Skin epidermis (tissue), 12 donors: ENCODE measurements around the gene ACTL6B.
A peak's percentile ranks its signal among the peaks of the same experiment; 100 is the strongest.
"Not testable (repeated sequence)": the region's sequence is repeated elsewhere in the genome, so short reads cannot be mapped to it uniquely, and the experiment has no call there.

Experiments used
- H3K27ac ChIP-seq, 21 experiments: fragments of 200-600 bp; sonication (generic) in 11 of 21; one replicate each; pipeline ENCODE4 v1.5.0; 2020; ENCODE audit warnings: mild to moderate bottlenecking in 3 of 21, inconsistent platforms in 2 of 21, moderate library complexity in 2 of 21
- H3K4me3 ChIP-seq, 7 experiments: fragments of 200-600 bp; sonication (generic) in 2 of 7; one replicate each; pipeline ENCODE4 v1.5.0; 2020; ENCODE audit warnings: inconsistent platforms in 2 of 7, mild to moderate bottlenecking in 2 of 7, moderate library complexity in 1 of 7

Gene ACTL6B

DNA sequence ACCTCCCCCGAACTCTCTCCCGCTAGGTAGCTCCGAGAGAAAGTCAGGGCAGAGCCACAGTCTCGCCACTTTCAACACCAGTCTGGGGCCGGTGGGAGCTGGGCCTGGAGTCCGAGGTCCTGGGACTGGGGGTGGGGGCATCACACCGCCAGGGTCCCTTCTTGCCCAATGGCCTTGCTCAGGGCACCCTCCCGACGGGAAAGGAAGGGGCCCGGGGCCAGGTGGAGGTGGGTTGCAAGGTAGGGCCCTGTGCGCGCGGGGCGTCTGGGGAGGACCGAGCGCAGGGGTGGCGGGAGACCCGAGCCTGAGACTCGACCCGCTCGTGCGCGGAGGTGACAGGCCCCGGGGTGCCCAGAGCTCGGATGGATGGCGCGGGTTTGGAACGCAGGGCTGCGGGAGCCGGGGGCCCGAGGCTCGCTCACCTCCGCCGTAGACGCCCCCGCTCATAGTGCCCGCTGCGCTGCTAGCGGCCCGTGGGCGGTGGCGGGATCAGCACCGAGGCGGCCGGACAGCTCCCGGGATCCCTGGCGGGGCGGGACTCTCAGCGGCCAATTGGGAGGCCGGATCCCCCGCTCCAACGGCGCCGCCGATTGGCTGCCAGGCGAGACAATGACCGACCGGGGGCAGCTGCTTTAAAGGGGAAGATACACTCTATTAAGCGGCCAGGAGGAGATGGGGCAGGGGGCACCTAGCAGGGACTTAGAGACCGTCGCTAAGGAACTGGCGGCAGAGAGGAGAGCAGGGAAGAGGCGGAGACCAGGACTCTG is at the start of gene ACTL6B:
Gene ACTL6B, minus strand, starts transcription at position 541 of the 767 bp plus-strand sequence. Its CDS starts 94 bp downstream, at position 447.
- Histone ChIP-seq H3K4me3 (no peak within 1 kb of the TSS), H3K27ac (no peak within 1 kb of the TSS)

- Histone ChIP-seq H3K4me3 (peak overlapping the region; percentile 60 to 92 (median 76)), H3K27ac (peak overlapping the region; percentile 24 to 98 (median 90))
These were observed 49.1 kb upstream of the ACTL6B start for GRCh38 chr7:100705320-100705752.

DNA sequence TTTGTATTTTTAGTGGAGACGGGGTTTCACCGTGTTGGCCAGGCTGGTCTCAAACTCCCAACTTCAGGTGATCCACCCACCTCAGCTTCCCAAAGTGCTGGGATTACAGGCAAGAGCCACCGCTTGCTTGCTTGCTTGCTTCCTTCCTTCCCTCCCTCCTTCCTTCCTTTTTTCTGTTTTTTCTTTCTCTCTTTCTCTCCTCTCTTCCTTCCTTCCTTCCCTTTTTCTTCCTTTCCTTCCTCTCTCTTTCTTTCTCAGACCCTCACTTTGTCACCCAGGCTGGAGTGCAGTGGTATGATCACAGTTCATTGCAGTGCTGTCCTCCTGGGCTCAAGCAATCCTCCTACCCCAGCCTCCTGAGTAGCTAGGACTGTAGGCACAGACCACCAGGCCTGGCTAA is 44.8 kb upstream of the ACTL6B start:
- H3K27ac ChIP-seq, H3K4me3 ChIP-seq: not testable (repeated sequence)

DNA sequence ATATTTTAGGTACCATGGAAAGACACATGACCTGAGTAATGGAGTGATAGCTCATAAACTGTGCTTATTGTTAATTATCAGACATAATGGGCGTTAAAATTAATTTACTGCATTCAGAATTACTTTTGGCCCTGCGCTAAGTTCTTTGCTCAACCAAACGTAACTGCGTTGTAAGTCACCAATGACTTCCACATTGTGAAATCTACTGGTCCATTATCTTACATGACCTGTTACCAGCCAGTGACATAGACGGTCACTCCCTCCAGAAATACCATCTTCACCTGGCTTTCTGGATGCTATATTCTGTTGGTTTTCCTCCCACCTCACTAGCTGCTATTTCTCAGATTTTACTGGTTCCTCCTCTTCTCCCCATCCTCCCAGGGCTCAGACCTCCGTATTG is 42.8 kb upstream of the ACTL6B start:
- Histone ChIP-seq H3K27ac (no peak overlapping the region), H3K4me3 (no peak overlapping the region)

GRCh38 chr7:100696123-100696521 is 39.9 kb upstream of the ACTL6B start:
- no peak overlapping the region for H3K27ac ChIP-seq
- H3K4me3 ChIP-seq: no peak overlapping the region

DNA sequence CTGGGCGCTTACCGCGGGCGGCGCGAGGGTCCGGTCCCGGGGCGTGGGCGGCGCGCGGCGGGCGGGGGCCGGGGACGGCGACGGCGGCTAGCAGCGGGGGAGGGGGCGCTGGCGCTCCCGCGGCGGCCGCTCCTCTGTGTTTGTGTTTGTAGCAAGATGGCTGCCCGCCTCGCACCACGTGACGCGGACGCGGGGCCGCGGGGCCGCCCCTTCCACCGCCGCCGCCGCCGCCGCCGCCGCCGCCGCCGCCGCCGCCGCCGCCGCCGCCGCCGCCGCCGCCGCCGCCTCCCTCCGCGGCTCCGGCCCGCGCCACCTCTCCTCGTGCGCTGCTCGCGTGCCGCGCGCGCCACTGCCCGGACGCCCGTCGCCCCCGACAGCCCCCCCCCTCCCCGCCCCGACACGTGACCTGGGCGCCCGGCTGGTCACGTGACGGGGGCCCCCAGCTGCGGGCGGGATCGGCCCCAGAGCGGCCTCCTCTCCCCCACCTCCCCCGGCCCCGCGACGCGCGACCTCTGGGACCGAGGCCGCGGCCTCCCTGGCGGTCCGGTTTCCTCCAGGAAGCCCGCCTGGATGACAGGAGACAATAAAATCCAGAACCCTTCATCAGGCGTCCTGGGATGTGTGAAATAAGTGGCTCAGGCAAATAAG is 38.0 kb upstream of the ACTL6B start, which contains the start of gene GIGYF1:
Gene GIGYF1, minus strand, starts transcription at position 153 of the 648 bp plus-strand sequence. CDS start 6,012 bp downstream, outside the sequence.
- Histone ChIP-seq H3K27ac (peak within 1 kb of the TSS; percentile 71 to 98 (median 88)), H3K4me3 (peak within 1 kb of the TSS; percentile 66 to 94 (median 89))

GRCh38 chr7:100693312-100694097 is 37.3 kb upstream of the ACTL6B start:
- Histone ChIP-seq H3K4me3 (peak overlapping the region; percentile 66 to 94 (median 89)), H3K27ac (peak overlapping the region; percentile 71 to 98 (median 88))

DNA sequence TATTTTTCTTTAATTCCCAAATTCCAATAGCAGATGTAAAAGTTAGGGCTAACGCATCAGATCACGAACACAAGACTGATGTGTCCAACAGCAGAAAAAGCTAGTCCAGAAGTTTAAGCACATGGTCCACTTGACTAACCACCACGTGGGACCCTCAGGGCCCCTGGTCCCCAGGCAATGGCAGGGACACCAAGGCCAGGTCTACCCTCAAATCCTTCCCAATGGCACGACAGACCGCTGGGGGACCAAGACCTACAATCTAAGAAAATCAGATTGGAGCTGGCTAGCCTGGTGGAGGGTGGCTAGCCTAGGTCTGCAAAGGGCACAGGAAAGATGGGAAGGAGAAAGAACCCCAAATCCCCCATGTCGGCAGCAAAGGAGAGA is 36.3 kb upstream of the ACTL6B start:
- Histone ChIP-seq H3K4me3 (peak overlapping the region in 6 of 7 experiments; percentile 0 to 94 (median 88)), H3K27ac (peak overlapping the region in 4 of 21 experiments; percentile 25 to 98 (median 96))

- Histone ChIP-seq H3K27ac (peak overlapping the region in 3 of 21 experiments; percentile 41 to 96 (median 95)), H3K4me3 (peak overlapping the region in 3 of 7 experiments; percentile 0 to 88 (median 15))
These were observed 35.7 kb upstream of the ACTL6B start for GRCh38 chr7:100691676-100692577.

GRCh38 chr7:100689230-100690135 is 33.2 kb upstream of the ACTL6B start:
- Histone ChIP-seq H3K4me3 (no peak overlapping the region), H3K27ac (peak overlapping the region in 1 of 21 experiments; percentile 38)

DNA sequence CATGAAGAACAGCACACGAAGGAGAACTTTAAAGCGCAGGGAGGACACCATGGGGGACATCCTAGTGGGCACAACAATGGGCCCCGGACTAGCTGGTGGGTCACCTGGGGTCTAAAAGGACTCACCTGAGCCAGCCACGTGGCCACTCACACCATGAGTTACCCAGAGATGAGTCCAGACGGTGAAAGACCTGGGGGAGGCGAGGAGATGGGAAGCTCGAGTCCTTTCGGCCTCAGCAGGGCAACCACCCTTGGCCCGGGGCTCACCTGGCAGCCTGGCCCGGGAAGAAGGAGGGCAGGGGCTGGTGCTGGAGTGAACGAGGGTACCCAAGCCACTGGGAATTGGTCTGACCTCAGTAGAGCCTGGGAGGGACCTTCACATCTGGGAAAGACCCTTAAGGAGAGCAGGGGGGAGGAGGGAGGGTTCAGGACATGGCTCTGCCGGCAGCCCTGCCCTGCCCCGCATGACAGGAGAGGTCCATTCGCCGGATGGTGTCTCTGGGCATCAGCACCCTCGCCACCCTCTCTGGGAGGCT is 32.1 kb upstream of the ACTL6B start:
- Histone ChIP-seq H3K4me3 (no peak overlapping the region), H3K27ac (peak overlapping the region in 6 of 21 experiments; percentile 0 to 39 (median 29))

DNA sequence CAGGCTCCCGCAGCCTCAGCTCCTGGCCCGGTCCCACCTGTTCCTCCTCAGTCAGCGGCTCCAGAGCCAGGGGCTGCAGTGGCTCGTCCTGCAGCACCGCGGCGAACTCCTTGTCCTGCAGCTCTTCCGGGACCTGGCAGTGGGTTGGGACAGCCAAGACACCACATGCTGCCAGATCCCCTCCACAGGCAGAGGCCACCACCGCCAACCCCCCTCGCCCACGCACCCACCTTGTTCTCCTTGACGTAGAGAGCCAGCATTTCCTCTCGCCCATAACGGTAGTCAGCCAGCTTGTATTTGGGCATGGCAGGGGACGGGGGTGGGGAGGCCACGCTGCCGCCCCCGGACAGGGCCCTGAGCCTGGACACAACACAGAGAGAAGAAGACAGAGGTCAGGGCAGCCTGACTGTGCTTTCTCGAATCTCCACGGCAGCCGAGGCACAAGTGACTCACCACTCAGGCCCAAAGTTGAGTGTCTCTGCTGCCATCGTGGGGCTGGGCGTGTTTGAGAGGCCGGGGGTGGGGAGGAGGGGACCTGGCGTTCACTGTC is 31.6 kb upstream of the ACTL6B start:
- H3K27ac ChIP-seq: peak overlapping the region in 6 of 21 experiments; percentile 0 to 39 (median 29)
- H3K4me3 ChIP-seq: no peak overlapping the region

DNA sequence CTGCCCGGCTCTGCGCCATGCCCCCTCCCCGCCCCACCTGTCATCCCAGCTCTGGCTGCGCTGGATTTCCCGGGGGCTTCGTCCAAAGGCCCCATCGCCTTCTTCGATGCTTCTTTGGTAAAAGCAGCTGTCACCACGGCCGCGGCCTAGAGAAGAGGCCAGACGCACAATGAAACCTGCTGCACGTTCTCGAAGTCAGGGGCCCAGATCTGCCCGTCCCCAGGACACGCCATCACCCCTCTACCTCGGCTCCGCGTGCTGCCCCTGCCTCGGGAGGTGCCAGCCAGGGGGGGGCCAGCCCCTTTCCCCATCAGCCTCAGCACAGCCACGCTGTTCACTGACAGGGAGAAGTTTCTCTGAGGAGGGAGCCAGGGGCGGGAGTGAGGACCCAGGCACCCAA is 31.0 kb upstream of the ACTL6B start:
- no peak overlapping the region for H3K4me3 ChIP-seq
- peak overlapping the region in 3 of 21 experiments; percentile 4 to 35 (median 23) for H3K27ac ChIP-seq

- no peak overlapping the region for H3K4me3 ChIP-seq
- H3K27ac ChIP-seq: no peak overlapping the region
These were observed 30.6 kb upstream of the ACTL6B start for GRCh38 chr7:100686822-100687211.

DNA sequence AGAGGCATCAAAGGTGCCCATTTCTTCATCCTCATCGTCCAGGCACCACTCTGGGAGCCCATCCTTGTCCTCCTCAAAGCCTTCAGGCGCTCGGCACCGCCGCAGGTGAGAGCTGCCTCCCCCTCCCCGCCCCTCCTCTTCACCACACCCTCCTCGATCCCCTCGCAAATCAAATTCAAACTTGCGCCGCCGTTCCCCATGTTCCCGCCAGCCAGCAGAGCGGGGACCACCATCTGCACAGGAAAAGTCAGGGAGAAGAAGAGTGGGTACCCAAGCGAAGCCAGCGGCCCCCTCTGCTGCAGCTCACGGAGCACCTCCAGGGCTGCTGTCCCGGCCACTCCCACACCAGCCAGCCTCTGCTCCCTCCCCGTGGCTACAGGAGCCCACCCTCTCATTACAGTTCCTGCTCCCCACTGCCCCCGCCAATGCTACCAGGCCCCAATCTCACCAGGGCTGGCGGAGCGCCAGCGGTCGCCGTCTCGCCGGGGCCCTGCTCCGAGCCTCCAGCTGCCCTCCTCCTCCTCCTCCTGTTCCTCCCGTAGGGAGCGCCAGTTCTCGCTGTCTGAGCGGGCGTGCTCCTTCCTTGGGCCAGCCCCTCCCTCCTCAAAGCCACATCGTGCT is 30.1 kb upstream of the ACTL6B start:
- Histone ChIP-seq H3K27ac (no peak overlapping the region), H3K4me3 (no peak overlapping the region)

DNA sequence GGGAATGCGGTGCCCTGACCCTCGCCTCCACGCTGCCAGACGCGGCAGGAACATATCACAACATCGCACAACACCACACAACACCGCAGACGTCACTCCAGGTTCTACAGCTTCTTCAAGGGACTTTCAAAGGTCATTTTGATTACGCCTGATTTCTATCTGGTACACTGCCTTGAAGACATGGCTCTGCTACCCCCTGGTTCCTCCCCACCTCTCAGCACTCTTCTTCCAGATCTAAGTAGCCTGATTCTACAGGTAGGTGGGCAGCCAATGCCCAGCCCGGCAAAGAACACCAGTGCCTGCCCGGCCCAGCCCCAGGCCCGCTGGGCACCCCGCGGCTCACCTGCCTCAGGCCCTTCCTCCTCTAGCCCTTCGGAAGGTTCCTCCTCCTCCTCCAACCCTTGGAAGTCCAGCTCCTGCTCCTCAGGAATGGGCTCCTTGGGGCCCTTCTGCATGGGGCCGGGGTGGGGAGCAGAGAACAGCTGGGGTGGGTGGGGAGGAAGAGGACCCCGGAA is 29.4 kb upstream of the ACTL6B start:
- Histone ChIP-seq H3K4me3 (no peak overlapping the region), H3K27ac (no peak overlapping the region)
